Measurements from ENCODE around the gene DKK1.

Gene DKK1
- 0 reads per million in 3 experiments for total RNA-seq

GRCh38 chr10:52313933-52314821 lies at the start of gene DKK1:
Gene DKK1 (plus strand): TSS chr10:52314281. CDS start chr10:52314435, 154 bp downstream.
- DNase-seq: no peak

GRCh38 chr10:52265131-52265926 lies 48.8 kb upstream of the DKK1 start:
- no peak for DNase-seq

GRCh38 chr10:52266858-52267257 lies 47.2 kb upstream of the DKK1 start:
- DNase-seq: no peak

- DNase-seq: no peak
Measured at GRCh38 chr10:52268790-52269189, 45.3 kb upstream of the DKK1 start.

- no peak for DNase-seq
Measured at GRCh38 chr10:52269233-52269632, 44.8 kb upstream of the DKK1 start.

GRCh38 chr10:52276163-52276562 lies 37.9 kb upstream of the DKK1 start:
- DNase-seq: no peak

- no peak for DNase-seq
Measured at GRCh38 chr10:52276986-52277385, 37.1 kb upstream of the DKK1 start.

GRCh38 chr10:52279546-52279945 lies 34.5 kb upstream of the DKK1 start:
- DNase-seq: no peak

GRCh38 chr10:52280051-52280450 lies 34.0 kb upstream of the DKK1 start:
- no peak for DNase-seq

- DNase-seq: no peak
Measured at GRCh38 chr10:52283174-52283573, 30.9 kb upstream of the DKK1 start.

- DNase-seq: no peak
Measured at GRCh38 chr10:52284416-52285013, 29.6 kb upstream of the DKK1 start.

GRCh38 chr10:52287866-52288265 lies 26.2 kb upstream of the DKK1 start:
- DNase-seq: no peak

GRCh38 chr10:52297747-52298146 lies 16.3 kb upstream of the DKK1 start:
- DNase-seq: no peak

GRCh38 chr10:52300599-52301277 lies 13.3 kb upstream of the DKK1 start:
- DNase-seq: no peak

- DNase-seq: no peak
Measured at GRCh38 chr10:52308251-52309031, 5.6 kb upstream of the DKK1 start.

- DNase-seq: no peak
Measured at GRCh38 chr10:52312942-52313255, 1.2 kb upstream of the DKK1 start.

- DNase-seq: no peak
Measured at GRCh38 chr10:52313256-52313932, 687 bp upstream of the DKK1 start.

- no peak for DNase-seq
Measured at GRCh38 chr10:52314822-52315552, 906 bp downstream of the DKK1 start.

- no peak for DNase-seq
Measured at GRCh38 chr10:52316001-52316400, 1.9 kb downstream of the DKK1 start.

GRCh38 chr10:52316500-52316899 lies 2.4 kb downstream of the DKK1 start:
- no peak for DNase-seq

Measured in central memory CD4-positive, alpha-beta T cell (primary cell).